HG03520 (cell line): ENCODE results near the gene FOXP1.

ENCODE experiments used
- ATAC-seq: cut with Tn5 transposase; IDR thresholded peaks from one replicate; pipeline ENCODE4 v1.9.1; 2021; ENCODE audit warnings: mild to moderate bottlenecking, moderate library complexity; ENCODE audit not compliant: unreplicated experiment

The FOXP1 gene

DNA sequence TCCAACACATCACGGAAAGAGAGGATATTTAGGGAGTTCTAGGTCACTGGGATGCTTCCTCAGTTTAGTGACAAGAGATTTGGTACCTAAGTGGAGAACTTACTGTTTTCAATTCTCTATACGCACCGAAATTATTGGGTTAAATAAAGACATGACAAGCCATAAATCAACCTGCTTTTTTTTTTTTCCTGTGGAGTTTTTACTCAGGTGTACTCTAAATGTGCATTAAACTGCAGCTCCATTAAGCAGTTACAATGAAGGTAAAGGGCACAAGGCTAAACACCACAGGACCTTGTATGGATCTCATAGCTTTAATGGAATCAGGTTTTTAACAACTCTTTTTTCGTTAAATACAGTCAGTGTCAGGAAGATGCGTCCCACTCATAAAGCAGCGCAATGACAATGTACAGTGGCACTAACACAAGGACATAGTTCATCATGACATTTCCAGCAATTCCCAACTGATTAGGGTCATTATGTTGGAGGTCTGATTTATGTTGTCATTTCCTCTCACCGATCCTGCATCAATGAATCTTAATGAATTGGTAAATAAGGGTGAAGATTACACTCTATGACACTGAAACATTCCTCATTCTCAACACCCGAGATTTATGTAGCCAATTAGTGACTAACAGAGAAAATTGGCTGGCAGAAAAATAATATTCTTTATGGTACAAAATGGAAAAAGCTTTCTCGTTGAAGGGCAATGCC, 355.2 kb downstream of the FOXP1 start:
- no peak for ATAC-seq

DNA sequence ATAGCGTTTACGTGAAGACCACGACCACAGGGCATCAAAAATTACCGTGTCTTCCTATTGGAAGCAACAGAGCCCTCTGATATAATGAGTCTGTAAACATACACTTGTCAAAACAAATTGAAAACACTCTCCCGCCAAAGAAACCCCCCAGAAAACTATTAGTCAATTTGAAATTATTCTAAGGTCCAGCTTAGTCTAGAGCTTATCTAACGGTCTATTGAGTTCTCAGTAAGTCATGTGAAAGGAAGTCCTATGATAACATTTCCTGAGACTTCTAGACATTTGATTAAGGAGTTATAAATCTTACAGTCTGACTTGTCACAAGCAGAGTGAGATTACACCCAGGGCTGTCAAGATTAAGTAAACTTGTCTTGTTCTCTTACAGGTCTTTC, 356.3 kb downstream of the FOXP1 start:
- ATAC-seq = no peak

DNA sequence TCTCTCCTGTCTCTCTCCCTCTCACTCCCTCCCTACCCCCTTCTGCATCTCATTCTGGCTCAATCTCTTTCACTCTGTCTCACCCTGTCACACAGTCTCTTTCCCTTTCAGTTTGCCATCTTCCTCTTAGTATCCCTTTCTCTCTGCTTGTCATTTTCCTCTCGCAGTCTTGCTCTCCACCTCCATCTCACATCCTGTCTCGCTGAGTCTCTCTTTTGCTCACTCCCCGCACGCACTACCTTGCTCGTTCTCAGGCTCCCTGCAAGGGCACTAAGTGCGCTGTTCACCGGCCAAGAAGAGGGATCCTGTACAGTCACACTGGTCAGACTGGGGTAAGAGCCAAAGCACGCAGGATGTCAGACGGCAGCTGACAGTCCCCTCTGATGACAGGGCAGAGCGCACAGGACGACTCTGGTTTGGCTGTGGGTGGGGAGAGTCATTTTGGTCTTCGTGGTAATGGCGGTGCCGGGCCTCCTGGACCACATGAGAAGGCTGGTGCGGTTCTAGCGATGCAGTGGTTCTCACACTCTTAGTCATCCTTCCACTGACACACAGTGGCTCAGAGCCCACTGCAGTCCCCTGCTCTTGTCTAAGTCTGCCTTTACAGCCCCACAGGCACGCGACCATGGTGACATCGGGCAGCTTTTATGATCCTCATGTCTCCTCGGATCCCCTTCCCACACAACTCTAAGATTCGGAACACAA, 356.8 kb downstream of the FOXP1 start:
- ATAC-seq = peak; percentile 85

DNA sequence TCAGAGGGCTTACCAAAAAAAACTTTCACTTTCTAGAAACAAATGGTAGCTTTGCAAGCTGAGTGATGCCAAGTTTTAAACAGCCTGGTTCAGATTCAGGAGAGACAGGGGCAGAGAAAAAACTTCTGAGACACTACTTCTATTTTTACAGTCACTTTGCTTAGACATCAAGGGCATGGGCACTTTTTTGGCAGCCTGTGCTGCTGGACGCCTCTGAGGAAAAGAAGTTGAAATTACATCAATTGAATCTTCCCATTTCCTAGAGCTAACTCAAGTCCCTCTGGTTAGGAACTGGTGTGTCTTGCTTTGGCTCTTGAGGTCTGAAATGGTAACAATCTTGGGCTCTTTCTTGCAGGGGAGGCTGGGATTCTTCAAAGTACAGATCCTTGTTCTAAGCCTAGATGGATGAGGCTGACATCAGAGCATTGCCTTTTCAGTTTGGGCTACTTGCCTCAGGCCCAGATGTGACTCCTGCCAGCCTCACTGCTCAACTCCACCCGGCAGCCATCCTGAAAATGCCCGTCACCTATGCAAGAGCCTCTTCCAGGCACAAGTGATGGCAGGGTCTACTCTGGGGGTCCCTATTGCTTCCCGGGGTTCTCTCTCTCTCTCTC, 357.5 kb downstream of the FOXP1 start:
- no peak for ATAC-seq

GRCh38 chr3:71225002-71225684, 358.4 kb downstream of the FOXP1 start:
- ATAC-seq = no peak

DNA sequence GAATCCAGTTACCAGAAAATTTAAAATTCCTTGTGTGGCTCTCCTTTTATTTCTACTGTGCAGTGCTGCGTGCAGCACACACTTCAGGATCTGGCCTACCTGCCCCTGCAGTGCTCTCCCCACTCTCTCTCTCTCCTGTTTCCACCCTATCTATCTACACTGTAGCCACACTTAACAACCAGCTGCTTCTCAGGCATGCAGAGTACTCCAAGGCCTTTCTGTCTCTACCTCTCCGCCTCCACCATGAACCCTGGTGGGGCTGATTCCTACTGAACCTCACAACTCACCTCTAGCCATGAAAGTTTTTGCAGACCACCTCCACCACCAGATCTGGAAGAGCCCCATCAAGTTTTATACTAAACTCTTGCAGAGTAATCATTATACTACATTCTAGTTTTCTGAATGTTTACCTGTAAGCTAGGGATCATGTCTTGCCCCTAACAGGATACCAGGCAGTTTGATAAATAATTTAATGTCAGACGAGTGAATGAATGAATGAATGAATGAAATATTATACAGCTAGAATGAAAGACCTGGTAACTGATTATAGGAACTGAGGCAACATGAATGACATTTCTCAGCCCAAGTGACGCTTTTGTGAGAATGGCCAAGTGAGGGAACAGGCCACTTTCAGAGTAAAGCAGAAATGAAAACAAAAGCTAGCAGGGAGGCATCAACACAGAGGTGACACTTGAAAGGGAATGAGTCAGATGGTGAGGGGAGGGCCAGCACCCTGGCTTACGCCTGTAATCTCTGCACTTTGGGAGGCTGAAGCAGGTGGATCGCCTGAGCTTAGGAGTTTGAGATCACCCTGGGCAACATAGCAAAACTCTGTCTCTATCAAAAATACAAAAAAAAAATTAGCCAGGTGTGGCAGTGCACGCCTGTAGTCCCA, 363.5 kb downstream of the FOXP1 start:
- peak; percentile 92 for ATAC-seq

DNA sequence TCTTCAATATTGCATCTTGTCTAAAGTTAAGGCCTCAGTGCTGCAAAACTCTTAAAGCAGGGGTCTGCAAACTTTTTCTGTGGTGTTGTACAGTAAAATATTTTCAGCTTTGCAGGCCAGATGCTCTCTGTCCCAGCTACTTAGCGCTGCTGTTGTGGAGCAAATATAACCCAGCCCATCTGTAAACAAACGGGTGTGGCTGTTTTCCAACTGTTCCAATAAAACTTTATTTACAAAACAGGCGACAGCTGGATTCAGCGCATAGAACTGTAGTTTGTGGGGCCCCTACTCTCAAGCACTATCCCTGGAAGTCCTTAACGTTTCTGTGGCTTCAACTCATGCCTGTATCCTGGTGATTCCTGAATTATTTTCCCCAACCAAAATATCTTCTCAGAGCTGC, 365.0 kb downstream of the FOXP1 start:
- no peak for ATAC-seq

- no peak for ATAC-seq
These were observed 365.8 kb downstream of the FOXP1 start for GRCh38 chr3:71217640-71218222.

GRCh38 chr3:71215351-71215750, 368.2 kb downstream of the FOXP1 start:
- no peak for ATAC-seq

- no peak for ATAC-seq
These were observed 368.7 kb downstream of the FOXP1 start for GRCh38 chr3:71214797-71215196.

DNA sequence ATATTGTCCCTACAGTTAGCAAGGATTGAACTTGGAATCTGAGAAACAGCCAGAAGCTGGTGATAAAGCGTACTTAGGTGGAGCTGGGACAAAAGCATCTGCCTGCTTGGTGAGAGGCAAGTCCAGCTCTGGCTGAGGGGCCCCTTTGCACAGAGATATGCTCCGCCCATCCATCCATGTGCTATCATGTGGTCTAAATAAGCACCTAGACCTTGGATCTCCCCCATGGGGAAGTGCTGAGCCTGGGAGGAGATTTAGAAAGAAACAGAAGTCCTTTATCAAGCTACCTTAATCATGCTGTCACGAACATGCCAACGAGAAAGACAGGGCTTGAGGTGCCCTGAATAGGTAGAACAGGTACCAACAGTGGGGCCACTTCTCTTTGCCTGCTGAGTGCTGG, 369.5 kb downstream of the FOXP1 start:
- no peak for ATAC-seq

DNA sequence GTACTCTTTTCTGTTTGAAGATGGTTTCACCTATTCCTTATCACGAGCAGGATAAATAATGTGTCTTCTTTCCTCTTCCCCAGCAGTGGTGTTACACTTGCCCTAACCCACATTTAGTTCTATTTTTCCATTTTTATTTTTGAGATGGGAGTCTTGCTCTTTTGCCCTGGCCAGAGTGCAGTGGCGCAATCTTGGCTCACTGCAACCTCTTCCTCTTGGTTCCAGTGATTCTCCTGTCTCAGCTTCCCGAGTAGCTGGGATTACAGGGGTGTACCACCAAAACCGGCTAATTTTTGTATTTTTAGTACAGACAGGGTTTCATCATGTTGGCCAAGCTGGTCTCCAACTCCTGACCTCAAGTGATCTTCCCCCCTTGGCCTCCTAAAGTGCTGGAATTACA, 372.4 kb downstream of the FOXP1 start:
- no peak for ATAC-seq

DNA sequence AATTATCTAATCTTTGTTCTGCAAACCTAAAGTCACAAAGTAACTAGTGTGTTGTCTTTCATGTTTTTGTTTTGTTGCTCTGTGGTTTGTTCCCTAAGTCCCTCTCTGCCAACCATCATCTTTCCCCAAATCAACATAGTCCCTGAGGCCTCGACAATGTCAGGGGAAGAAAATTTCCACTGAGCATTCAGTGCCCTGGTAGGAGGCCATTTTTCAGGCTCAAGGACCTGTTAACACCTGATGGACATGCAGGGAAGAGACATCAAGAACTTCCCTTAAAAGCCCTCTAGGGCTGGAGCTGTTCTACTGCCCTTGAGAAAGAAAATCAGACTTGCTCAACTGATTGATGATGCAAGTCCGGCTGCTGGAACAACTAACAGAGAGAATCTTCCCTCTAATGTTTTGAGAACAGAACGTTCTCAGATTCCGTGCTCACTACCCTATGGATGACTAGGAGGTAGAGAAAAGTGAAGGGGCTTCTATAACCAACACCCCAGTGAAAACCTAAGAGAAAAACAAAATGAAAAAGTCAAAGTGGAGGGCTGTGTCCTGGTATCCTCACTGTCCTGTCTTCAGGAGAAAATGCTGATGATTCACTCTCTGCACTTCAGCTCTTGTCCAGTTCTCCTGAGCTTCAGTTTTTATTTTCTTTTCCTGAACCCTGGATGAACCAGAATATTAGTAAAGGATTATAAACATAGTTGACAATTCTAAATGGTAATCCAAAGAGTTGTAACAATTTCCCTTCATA, 373.1 kb downstream of the FOXP1 start:
- ATAC-seq = no peak

DNA sequence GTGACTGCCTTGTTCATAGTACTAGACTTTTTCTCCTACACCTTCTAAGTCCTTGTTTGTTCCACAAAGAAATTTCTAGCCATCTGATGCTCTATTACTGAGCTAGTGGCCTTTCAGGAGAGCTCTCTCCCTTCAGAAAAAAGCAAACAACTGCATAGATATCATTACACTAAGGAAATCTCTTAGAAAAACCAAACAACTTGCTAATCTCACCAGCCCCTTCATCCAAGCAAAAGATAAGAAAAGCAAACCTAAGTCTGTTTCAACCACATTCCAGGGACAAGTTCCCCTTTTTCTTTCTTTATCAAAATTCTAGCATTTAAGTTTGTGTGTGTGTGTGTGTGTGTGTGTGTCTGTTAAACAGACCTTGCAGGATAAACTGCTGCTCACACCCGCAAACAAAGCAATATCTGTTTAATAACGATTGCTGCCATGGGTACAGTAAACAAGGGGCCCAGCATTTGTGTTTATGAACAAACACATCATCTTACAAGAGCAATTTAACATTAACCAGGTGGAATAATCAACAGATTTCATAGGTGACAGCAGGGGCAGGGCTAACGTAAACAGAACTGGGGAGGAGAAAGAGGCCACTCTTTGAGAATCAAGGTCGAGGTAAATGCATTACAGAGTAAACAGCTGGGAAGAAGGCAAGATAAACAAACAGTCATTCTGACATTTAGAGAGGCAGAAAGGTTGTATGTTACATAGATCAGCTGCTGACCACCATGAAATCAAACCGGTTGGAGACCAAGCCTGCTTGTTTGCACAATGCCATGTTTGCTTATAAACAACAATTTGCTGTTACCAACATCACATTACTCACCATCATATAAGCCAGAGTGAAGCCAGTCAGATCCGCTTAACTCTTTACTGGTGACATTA, 375.1 kb downstream of the FOXP1 start:
- ATAC-seq = no peak

DNA sequence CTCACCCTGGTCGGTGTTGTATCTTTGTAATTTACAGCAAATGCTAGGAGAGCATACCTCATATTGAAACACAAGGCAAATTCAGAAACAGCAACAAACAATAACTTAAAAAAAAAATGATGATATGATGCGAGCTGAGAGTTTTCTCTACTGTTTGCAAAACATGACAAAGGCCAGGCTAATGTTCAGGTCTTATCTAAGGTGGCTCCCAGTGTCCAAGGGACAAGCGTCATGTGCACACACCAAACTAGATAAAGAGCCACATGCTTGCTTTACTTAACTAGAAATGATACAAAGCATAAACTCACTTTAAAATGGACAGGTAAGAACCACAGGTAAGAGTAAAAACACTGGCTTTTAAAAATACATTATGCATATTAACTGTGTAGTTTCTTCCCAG, 375.9 kb downstream of the FOXP1 start:
- ATAC-seq = no peak

DNA sequence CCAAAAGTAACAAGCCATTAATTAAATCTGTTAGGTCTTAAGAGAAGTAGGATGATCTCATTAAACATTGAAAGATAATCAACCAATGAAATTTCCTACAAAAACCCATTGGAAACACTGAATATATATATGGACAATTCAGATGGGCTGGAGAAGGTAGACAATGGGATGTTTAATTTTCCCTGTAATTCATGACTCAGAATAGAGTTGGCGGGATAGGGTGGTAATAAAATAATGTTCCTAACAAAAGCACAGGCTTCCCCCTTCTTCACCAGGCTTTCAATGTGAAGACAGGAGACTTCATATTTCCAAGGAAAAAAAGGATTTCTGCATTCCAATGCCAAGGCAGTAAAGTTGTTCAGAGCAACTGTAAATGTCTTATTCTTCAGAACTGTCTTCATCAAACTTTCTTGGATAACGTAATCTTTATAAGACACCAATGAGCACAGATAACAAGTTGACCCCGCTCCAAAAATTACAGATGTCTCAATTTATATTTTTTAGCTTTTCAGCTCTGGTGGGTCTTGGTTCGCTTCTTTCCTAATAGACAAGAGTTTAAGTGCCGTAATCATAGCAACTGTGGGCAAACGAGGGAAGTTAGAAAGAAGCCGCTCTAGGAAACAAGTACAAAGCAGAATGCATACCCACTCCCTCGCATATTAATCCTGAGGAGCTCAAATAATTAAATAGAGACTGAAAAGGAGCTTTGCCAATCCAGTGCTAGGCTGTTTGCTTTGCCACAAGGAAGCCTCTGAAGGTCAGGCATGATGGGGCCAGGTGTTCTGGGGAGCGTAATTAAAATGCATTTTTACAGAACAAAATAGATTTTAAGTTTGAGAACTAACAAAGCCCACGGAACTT, 377.0 kb downstream of the FOXP1 start:
- no peak for ATAC-seq

DNA sequence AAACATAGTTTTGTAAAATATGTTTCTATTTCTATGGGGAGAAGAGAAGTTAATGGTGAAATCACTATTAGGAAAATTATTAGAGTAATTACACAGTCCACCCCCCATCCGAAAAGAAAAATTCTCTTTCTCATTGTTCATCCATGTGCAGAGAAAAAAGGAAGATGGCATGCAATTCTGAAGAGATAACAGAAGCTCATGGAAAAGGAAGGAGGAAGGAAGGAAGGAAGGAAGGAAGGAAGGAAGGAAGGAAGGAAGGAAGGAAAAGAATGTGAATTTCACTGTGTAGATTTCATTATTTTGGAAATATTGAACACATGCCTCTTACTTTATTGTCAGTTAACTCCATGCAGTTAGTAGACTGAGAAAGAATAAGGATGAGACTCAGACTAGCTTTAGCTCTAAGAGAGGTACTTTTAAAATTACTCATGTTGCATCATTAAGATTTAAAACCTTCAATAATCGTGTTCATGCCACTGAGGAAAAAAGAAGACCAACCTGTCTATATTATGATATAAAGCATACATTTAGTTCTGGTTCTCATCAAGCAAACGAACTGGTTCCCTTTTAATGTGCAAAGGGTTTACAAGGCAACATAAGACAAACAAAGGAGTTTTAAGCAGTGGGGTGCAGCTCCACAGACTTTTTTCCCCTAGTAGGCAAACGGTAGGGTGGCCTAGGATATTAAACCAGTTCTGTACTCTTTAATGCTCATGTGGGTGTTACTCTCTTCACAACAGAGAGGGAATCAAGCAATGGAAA, 379.6 kb downstream of the FOXP1 start:
- ATAC-seq = no peak
